ENCODE data around the gene PROCR.
"Not testable (repeated sequence)": the region's sequence is repeated elsewhere in the genome, so short reads cannot be mapped to it uniquely, and the experiment has no call there.

PROCR gene

DNA sequence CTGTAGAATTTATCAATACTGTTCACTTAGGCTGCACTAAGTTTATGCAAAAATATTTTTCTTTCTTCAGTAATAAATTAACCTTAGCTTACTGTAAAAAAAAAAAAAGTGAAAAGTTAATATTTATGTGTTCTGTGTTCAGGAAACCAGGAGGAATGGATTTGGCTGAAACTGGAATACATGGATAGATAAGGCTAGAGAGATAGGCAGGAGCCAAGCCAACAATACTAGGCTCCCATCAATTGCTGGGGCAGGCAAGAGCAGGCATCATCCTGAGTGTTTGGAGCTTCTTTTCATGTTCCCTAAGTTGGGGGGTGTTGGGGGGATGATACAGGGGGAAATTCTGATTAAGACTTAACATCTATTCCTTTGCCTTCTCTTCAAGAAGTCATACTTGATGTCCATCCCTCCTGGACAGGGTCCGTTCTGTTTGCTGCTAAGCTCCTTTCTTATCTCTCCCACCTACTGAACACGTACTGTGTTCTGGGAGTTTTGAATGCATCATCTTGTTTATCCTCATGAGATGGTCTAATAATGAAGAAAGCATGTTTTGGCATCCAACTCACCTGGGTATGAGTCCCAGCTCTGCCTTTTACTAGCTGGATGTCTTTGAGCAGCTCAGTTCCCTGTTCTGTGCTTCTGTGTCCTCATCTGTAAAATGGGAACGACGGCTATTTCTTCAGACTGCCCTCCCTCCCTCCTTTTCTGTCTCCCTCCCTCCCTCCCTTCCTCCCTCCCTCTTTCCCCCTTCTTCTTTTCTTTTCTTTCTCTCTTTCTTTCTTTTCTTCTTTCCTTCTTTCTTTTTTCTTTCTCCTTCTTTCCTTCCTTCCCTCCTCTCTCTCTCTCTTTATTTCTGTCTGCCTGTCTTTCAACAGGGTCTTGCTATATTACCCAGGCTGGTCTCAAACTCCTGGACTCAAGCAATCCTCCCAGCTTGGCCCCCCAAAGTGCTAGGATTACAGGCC, 6.4 kb upstream of the PROCR start:
- no peak for DNase-seq (ENCODE audit: low read depth)

DNA sequence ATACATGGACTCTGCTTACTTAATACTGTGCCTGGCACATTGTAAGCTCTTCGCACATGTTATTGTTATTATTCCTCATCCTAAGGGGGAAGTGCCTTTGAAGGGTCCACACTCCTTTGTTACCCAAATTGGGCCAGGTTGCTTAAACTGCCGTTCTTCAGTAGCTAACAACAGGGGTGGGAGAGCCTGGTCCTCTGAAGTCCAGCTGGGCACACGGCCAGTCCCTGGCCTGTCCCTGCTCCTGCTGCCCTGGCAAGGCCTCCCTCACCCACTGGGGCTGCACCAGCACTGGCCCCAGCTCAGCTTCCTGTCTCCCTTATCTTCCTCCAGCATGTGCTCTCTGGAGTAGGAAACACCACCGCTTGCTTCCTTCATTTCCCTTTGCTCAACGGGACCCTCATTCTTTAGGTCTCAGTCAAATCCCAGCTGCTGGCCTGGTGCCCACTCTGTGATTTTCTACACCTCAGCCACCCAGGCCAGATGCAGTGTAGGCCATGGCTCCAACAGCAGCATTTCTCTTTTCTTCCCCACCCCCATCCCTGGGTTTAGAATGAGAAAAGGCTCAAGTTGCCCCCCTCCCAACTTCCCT, 5.5 kb upstream of the PROCR start:
- DNase-seq (ENCODE audit: low read depth) = no peak

DNA sequence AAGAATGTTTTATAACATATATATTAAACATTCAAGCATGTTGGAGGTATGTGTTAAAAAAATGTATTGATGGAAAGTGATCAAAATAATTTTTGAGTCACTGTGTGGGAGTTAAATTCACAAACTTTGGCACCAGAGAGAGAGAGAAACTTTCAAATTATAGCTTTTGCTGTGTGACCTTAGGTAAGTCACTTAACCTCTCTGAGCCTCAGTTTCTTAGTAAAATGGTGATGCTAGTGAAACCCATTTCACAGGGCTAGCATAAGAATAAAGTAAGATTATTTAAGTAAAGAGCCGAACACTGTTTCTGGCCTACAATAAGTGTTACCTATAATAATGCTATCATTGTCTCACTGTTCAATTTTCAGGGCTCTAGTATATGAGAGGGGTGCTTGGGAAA, 4.1 kb upstream of the PROCR start:
- DNase-seq (ENCODE audit: low read depth) = no peak

DNA sequence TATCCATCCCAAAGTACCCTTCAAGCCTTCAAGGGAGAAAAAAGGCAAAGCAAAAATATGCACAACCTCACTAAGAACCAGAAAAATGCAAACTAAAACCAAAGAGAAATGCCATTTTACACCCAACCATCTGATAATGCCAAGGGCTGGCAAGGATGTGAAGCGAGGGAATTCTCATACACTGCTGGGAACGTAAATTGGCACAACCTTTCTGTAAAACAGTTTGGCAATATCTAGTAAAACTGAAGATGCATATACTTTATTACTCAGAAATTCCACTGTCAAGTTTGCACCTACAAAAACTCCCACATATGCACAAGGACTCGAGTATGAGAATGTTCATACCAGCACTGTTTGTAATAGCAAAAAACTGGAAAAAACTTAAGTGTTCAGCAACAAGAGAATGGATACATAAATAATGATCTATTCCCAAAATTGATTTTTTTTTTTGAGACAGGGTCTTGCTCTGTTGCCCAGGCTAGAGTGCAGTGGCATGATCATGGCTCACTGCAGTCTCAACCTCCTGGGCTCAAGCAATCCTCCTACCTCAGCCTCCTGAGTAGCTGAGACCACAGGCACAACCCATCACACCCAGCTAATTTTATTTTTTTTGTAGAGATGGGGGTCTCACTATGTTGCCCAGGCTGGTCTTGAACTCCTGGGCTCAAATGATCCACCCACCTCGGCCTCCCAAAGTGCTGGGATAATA, 3.0 kb upstream of the PROCR start:
- not testable (repeated sequence) for DNase-seq (ENCODE audit: low read depth)

DNA sequence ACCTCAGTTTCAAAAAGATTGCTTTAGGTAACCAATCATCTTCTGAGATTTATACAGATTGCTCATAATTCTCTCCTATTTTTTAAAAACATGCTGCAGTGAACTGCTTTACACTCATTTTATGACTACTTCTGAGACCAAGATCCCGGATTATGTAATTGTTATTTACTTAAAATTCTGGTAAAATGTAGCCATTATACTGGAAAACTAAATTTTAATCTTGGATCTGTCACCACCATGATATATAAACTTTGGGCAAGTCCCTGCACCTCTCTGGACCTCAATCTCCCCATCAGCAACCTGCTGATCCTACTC, 477 bp upstream of the PROCR start:
- no peak for DNase-seq (ENCODE audit: low read depth)

DNA sequence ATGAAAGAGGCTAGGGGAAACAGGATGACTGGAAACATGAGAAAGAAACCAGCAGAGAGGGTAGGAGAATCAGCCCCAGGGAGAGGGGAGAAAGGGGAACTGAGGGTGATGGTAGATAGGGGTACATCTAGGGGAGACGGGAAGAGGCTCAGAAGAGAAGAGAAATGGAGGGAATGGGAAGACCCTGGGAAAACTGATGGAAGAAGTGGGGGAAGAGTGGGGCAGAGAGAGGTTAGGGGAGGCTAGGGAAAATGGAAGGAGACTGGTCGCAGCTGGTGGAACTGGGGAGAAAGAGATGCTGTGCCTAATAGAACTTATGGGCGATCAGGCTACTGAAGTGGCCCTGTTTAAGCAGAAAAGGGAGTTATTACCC, 548 bp downstream of the PROCR start:
- no peak for DNase-seq (ENCODE audit: low read depth)

DNA sequence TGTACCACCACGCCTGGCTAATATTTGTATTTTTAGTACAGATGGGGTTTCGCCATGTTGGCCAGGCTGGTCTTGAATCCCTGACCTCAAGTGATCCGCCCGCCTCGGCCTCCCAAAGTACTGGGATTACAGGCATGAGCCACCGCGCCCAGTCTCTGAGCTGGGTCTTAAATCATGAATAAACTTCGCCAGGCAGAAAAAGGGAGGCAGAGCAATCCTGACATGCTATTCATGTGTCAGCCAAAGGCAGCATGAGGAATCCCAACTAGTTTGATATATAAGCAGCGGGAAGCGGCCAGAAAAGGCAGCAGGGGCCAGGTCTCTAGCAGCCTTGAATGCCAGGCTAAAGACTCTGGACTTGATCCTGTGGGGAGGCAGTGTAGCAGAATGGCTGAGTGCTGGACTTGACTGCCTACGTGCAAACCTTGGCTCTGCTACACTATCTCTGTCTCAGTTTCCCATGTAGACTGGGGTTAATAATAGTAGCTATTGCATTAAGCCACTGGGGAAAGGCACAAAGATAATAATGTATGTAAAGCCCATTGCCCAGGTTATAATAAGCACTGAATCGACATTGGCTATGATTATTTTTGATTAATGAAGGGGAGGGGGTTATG, 1.8 kb downstream of the PROCR start:
- no peak for DNase-seq (ENCODE audit: low read depth)

DNA sequence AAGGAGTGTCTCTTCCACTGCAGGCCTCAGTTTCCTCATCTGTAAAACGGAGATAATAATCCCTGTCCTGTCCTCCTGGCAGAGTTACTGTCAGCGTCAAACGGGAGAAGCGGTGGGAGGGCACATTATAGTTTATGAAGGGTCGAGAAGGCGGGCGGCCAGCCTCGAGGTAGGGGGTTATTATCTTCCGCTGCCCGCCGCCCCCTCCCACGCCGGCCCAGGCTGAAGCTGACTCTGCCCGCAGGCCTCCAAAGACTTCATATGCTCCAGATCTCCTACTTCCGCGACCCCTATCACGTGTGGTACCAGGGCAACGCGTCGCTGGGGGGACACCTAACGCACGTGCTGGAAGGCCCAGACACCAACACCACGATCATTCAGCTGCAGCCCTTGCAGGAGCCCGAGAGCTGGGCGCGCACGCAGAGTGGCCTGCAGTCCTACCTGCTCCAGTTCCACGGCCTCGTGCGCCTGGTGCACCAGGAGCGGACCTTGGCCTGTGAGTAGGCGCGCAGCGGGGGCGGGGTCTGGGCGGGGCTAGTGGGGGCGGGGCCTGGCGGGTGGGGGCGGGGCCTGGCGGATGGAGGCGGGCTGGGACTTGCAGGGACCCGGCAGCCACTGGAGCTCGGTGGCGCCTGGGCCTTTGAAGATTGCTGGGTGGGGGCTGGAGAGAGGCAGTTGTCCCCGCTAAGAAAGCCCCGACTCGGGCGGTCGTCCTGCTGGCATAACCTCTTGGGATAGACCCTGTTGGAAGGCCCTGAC, 2.8 kb downstream of the PROCR start:
- DNase-seq (ENCODE audit: low read depth) = no peak

DNA sequence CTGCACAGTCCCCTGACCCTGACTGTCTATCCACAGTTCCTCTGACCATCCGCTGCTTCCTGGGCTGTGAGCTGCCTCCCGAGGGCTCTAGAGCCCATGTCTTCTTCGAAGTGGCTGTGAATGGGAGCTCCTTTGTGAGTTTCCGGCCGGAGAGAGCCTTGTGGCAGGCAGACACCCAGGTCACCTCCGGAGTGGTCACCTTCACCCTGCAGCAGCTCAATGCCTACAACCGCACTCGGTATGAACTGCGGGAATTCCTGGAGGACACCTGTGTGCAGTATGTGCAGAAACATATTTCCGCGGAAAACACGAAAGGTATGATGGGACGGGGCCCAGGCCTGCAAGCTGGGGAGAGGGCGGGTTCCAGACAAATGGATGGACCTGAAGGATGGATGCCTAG, 4.3 kb downstream of the PROCR start:
- no peak for DNase-seq (ENCODE audit: low read depth)

DNA sequence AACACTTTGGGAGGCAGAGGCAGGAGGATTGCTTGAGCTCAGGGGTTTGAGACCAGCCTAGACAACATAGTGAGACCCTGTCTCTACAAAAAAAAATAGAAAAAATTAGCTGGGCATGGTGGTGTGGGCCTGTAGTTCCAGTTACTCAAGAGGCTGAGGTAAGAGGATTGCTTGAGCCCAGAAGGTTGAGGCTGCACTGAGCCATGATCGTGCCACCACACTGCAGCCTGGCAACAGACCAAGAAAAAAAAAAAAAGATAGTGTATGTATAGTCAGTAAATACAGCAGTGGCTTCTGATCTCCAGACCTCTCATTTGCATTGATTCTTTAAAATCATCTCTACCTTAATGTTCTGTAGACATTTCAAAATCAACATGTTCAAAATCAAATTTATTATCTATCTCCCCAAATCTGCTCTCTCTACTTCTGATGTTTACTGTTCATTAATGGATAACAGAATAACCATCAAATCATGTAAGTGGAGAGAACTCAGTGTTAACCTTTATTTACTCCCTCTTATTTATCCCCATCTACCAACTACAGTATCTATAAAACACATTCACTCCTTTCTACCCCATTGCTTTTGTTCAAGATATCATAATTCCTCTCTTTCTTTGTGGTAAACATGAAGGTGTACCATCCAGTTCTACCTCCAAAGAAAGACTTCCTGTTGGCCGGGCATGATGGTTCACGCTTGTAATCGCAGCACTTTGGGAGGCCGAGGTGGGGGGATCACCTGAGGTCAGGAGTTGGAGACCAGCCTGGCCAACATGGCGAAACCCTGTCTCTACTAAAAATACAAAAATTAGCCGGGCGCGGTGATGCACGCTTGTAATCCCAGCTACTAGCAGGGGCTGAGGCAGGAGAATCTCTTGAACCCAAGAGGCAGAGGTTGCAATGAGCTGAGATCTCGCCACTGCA, 7.7 kb downstream of the PROCR start:
- DNase-seq (ENCODE audit: low read depth) = no peak

DNA sequence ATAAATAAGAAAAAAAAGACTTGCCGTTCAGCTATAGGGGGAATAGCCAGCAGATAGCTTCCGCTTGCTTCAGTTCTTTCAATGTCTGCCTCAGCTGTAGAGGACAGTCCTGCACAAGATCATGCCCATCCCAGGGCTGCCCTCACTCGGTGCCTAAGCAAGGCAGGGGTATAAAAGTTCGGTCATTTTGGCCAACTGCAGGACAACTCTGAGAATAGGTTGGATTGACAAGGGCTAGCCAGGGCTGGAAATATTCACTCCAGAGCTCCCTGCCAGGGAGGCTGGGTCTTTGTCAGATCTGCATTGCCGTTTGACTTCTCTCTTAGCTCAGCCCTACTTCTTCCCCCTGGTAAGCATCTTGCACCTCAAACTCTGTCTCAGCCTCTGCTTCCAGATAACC, 8.4 kb downstream of the PROCR start:
- DNase-seq (ENCODE audit: low read depth) = no peak

DNA sequence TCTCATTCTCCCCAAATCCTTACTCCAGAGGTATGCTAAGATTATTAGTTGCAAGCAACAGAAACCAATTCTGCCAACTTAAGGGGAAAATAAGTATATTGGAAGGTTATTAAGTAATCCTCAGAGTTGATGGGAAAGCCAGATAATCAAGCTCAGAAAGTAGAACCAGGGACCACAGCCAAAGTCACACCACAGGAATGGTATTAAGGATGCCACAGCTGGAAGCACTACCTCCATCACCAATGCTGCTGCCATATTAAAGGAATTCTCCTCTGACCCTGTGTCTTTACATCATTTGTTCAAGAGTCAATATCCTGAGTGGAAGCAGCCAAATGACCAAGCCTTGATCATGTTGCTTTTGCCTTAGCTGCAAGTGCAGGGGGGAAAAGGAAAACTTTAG, 9.9 kb downstream of the PROCR start:
- DNase-seq (ENCODE audit: low read depth) = no peak

DNA sequence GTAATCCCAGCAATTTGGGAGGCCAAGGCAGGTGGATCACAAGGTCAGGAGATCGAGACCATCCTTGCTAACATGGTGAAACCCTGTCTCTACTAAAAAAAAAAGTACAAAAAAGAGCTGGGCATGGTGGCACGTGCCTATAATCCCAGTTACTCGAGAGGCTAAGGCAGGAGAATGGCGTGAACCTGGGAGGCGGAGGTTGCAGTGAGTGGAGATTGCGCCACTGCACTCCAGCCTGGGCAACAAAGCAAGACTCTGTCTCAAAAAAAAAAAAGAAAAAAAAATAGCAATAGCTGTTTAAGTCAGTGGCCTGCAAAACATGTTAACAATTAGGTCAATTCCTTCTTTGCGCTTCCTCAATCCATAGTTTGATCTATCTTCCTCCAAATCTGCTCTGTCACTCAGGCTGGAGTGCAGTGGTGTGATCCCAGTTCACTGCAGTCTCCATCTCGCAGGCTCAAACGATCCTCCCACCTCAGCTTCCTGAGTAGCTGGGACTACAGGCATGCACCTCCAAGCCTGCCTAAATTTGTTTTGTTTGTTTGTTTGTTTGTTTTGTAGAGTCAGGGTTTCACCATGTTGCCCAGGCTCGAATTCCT, 14.9 kb downstream of the PROCR start:
- not testable (repeated sequence) for DNase-seq (ENCODE audit: low read depth)

DNA sequence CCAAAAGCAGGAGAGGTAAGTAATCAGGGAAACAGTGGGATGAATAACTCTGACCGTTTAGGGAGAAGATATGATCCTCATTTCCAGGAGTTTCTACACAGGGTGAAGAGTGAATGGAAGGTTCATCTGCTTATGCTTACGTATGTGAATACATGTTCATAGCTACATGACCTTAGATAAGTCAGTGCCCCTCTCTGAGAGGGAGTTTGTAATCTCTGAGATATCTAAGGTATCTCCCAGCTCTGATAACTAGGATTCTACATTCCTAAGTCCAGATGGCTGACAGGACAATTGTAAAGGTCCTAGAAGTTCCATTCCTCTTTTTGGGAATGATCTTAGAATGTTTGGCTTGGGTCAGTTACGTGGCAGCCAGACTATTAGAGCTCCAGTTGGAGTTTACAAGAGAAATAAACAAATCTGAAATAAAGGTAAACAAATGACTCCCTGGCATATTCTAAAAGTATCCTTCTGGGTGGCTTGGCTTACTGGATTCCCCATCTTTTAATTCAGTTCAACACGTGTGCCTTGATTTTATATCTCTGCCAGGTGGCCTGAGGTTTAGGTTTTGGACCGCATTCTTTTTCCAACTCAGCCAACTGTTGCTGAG, 15.8 kb downstream of the PROCR start:
- DNase-seq (ENCODE audit: low read depth) = no peak

DNA sequence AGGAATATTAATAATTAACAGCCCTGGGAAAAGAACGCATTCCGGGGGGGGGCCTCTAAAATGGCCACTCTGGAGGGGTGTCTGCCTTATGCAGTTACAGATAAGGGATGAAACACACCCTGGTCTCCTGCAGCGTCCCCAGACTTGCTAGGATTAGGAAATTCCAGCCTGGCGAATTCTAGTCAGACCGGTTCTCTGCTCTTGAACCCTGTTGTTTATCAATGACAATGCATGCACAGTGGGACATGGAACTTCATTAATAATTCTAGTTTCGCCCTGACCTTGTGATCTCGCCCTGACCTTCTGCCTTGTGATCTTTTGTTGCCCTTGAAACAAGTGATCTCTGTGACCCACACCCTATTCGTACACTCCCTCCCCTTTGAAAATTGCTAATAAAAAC, 17.4 kb downstream of the PROCR start:
- not testable (repeated sequence) for DNase-seq (ENCODE audit: low read depth)

DNA sequence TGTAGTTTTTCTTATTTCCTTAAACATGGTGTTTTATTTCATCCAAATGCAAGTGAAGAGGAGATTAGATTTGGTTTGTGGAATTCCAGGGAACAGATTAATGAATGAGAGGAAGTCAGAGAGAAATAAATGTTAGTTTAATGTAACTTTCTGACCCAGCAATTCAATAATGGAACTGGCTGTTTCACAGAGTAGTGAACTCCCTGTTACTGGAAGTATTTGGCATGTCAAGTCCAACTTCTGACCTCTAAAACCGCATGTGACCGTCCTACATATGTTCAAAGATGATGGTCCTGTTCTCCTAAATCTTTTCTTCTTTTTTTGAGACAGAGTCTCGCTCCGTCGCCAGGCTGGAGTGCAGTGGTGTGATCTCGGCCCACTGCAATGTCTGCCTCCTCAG, 18.7 kb downstream of the PROCR start:
- DNase-seq (ENCODE audit: low read depth) = no peak

DNA sequence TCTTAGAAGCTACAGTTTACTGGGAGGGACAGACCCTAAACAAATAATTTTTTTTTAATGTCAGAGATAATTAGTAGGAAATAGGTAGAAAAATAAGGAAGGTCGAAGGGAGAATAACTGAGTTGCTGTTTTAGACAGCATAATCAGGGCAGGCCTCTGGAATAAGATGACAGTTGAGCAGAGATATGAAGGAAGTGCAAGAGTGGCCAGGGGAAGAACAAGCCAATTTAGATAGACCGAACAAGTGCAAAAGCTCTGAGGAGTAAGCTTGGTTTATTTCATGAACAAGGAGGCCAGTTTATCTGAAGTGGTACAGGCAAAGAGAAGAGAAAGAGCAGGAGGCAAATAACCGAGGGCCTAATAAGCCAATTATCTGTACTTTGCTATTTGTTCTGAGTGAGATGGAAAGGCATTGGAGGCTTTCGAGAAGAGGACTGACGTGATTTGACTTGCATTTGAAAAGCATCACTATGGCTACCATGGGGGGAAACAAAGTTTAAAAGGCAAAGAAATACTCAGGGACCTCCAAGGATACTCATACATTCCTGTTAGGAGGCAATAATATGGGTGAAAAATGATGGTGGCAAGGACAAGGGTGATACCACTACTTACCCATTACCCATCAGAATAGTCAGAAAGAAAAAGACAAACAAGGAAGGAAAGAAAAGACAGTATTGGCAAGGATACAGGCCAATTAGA, 19.7 kb downstream of the PROCR start:
- DNase-seq (ENCODE audit: low read depth) = no peak

DNA sequence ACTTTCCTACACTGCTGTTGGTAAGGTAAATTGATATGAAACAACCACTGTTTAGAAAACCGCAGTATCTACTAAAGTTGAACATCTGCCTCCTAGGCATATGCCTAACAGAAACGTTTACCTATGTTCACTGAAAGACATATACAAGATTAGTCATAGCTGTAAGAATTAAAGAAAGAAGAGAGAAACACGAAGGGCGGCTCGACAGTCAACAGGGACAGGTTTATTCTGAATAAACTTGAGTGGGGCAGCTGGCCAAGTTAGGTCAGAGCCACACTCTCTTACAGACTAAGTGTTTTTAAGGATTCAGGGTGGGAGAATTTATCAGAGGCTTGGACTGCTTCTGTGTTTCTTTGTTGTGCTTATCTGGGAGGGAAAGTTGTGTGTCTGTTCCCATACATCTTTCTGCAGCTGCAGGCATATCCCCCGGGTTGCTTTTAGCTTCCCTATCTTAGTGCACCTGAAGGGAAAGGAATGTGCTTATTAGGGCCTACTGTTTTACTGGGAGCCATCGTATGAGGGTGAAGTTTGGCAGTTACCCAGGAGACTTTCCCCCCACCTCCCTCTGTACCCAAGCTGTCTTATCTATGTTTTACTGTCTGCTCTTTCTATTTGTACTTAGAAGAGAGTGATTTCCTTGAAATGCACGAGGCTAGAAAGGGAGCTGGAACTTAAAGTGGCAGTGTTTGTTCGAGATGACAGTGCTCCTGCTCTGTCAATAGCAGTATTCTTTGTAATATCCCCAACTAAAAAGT, 20.4 kb downstream of the PROCR start:
- no peak for DNase-seq (ENCODE audit: low read depth)

Data from activated T-helper 9 cell treated with anti-CD3 and anti-CD28 coated beads, Interleukin-2, amount 50 U/mL, for 16 hours (primary cell).